Cardiac muscle cell (in vitro differentiated cells and primary cell): ENCODE results near the gene LZIC. TPM values are rescaled to one million over a fixed set of nuclear protein-coding genes. Genes with fewer than 3 reads are reported as not detected.

Experiments
- DNase-seq, 2 donors: peaks; one replicate each; pipeline versions ENCODE4 v3.0.0 to v3.0.0-alpha.2; 2010 to 2017; ENCODE audit warnings: low read depth in 1 of 2, low spot score in 1 of 2
- H3K27ac ChIP-seq: fragments of 200-600 bp; sonication (generic); 2 replicates; pipeline ENCODE4 v1.5.1; 2016
- H3K27me3 ChIP-seq: fragments of 200-600 bp; sonication (generic); 2 replicates; pipeline ENCODE4 v1.6.0; 2016; ENCODE audit warnings: control low read depth
- H3K36me3 ChIP-seq: fragments of 200-600 bp; sonication (generic); 2 replicates; pipeline ENCODE4 v1.5.1; 2016; ENCODE audit warnings: control low read depth
- H3K4me1 ChIP-seq: fragments of 200-600 bp; sonication (generic); 2 replicates; pipeline ENCODE4 v1.8.1; 2017; ENCODE audit warnings: low read depth, mild to moderate bottlenecking, mixed run types
- H3K4me3 ChIP-seq: fragments of 200-600 bp; sonication (generic); 2 replicates; pipeline ENCODE4 v1.5.1; 2016; ENCODE audit warnings: mild to moderate bottlenecking
- H3K9me3 ChIP-seq: fragments of 200-600 bp; sonication (generic); 2 replicates; pipeline ENCODE4 v1.5.1; 2017; ENCODE audit warnings: low read depth, mild to moderate bottlenecking, control low read depth
- CTCF ChIP-seq: IDR thresholded peaks from 2 replicates; pipeline ENCODE4 v1.5.1; 2012; ENCODE audit warnings: low read depth, mild to moderate bottlenecking, low read length
- polyA plus RNA-seq: library from polyadenylated mRNA; unstranded; fragments of >200 nt; fragmentation: Nextera tagmentation; extraction: Ambion mirVana; gene quantifications from 2 replicates; pipeline ENCODE4 v1.2.1, GENCODE V29; 2016
- total RNA-seq: library from RNA; depleted of rRNA; stranded (reverse); fragments of >200 nt; gene quantifications from 2 replicates; pipeline ENCODE4 v1.2.3, GENCODE V29; 2016

Gene LZIC
- 23.2 and 34.2 TPM in 2 replicates for total RNA-seq
- polyA plus RNA-seq, result 35.4 and 47.2 TPM in 2 replicates

GRCh38 chr1:9942939-9943788 lies at the start of gene LZIC, which contains the start of gene NMNAT1:
Gene LZIC (minus strand): TSS chr1:9943391. CDS start chr1:9936619, 6,772 bp downstream.
Gene NMNAT1 (plus strand): TSS chr1:9943475. CDS start chr1:9972074, 28,599 bp downstream.
- H3K36me3 ChIP-seq, result peaks cover 4% of the 10 kb centered on the region
- no peaks in the 10 kb centered on the region for H3K27me3 ChIP-seq
- no peak for TF ChIP-seq CTCF
- DNase-seq, result peak; percentile 96 to 97
- peaks cover 3% of the 10 kb centered on the region for H3K4me1 ChIP-seq
- no peaks in the 10 kb centered on the region for H3K9me3 ChIP-seq
- H3K27ac ChIP-seq, result peak within 1 kb of the TSS; percentile 90
- H3K4me3 ChIP-seq, result peak within 1 kb of the TSS; percentile 59

- DNase-seq, result no peak
- H3K27ac ChIP-seq, result no peak overlapping the region
- no peaks in the 10 kb centered on the region for H3K36me3 ChIP-seq
- peaks cover 31% of the 10 kb centered on the region for H3K27me3 ChIP-seq
- no peak for TF ChIP-seq CTCF
- H3K9me3 ChIP-seq, result no peaks in the 10 kb centered on the region
- no peak overlapping the region for H3K4me3 ChIP-seq
- peaks cover 3% of the 10 kb centered on the region for H3K4me1 ChIP-seq
Measured at GRCh38 chr1:9992910-9993309, 49.7 kb upstream of the LZIC start.

GRCh38 chr1:9990944-9991343 lies 47.8 kb upstream of the LZIC start:
- Histone ChIP-seq H3K36me3 (no peaks in the 10 kb centered on the region), H3K4me1 (peaks cover 3% of the 10 kb centered on the region), H3K27me3 (peaks cover 11% of the 10 kb centered on the region), H3K4me3 (no peak overlapping the region), H3K27ac (no peak overlapping the region), H3K9me3 (no peaks in the 10 kb centered on the region)
- TF ChIP-seq CTCF, result no peak
- peak in 1 of 2 donors; percentile 78 for DNase-seq

GRCh38 chr1:9989773-9990172 lies 46.6 kb upstream of the LZIC start:
- Histone ChIP-seq H3K4me3 (no peak overlapping the region), H3K27ac (no peak overlapping the region), H3K27me3 (no peaks in the 10 kb centered on the region), H3K4me1 (peaks cover 3% of the 10 kb centered on the region), H3K9me3 (no peaks in the 10 kb centered on the region), H3K36me3 (no peaks in the 10 kb centered on the region)
- TF ChIP-seq CTCF, result no peak
- DNase-seq, result no peak

GRCh38 chr1:9985001-9985400 lies 41.8 kb upstream of the LZIC start:
- peak in 1 of 2 donors; percentile 21 for DNase-seq
- H3K9me3 ChIP-seq, result no peaks in the 10 kb centered on the region
- H3K27me3 ChIP-seq, result no peaks in the 10 kb centered on the region
- H3K36me3 ChIP-seq, result peaks cover 5% of the 10 kb centered on the region
- H3K4me1 ChIP-seq, result no peaks in the 10 kb centered on the region
- no peak for TF ChIP-seq CTCF
- H3K4me3 ChIP-seq, result no peak overlapping the region
- no peak overlapping the region for H3K27ac ChIP-seq
